Activated T-cell treated with anti-CD3 and anti-CD28 coated beads for 24 hours (primary cell): ENCODE results near the gene RAB18.
A peak's percentile ranks its signal among the peaks of the same experiment; 100 is the strongest.
"Not testable (repeated sequence)": the region's sequence is repeated elsewhere in the genome, so short reads cannot be mapped to it uniquely, and the experiment has no call there.

ENCODE experiments used
- DNase-seq: peaks from one replicate; pipeline ENCODE4 v3.0.0-alpha.2; 2020; ENCODE audit warnings: low read depth

The RAB18 gene

DNA sequence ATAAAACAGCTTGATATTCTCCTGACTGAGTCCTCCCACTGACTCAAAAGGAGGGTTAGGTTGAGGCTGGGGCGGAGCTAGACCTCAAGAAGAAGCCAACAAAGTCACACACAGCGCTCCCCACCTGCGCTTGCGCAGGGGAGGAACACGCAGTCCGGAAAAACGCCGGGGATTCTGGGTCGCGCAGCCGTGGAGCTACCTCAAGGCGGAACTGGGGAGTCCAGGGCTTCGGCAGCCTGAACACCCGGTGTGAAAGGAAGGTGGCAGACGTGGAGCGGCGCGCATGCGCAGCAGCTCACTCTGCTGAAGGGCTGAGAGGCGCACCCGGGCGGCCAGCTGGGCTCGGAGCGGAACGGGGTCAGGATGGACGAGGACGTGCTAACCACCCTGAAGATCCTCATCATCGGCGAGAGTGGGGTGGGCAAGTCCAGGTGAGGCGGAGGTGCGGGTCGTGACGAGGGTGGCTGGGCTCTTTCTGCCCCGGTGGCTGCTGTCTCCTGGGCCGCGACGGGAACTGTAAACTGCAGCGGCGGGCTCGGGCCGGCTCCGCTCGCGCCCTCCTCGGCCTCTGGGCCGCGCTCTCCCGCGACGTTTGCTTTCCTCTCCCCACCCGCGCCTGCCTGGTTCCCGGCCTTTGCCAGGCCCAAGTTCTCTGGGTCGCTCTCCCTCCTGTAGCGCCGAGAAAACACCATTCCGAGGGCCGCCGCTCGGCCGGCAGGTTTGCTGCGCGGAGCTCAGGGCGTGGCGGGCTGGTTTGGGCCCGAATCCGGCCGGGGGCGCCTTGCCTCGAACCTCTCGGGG, at the start of gene RAB18:
RAB18 (plus strand) TSS at position 298 of the 801 bp plus-strand sequence; CDS start at position 364, 66 bp downstream.
- peak; percentile 98 for DNase-seq

DNA sequence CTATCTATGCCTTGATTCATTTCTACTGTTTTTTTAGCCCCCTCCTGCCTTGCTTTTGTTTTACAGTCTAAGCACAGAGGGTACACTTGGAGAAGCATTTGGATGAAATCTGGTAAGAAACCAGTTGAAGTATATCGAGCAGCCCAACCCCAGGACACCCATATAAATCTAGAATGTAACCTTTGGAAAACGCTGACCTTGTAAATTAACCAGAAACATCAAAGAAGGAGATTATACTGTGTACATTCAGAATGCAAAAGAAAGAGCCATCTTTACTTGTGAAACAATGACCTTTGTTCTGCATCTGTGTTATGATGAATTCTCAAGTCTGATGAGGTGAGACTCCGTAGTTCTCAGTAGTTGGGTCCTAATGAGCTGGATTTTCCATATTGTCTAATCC, 49.3 kb upstream of the RAB18 start:
- no peak for DNase-seq

DNA sequence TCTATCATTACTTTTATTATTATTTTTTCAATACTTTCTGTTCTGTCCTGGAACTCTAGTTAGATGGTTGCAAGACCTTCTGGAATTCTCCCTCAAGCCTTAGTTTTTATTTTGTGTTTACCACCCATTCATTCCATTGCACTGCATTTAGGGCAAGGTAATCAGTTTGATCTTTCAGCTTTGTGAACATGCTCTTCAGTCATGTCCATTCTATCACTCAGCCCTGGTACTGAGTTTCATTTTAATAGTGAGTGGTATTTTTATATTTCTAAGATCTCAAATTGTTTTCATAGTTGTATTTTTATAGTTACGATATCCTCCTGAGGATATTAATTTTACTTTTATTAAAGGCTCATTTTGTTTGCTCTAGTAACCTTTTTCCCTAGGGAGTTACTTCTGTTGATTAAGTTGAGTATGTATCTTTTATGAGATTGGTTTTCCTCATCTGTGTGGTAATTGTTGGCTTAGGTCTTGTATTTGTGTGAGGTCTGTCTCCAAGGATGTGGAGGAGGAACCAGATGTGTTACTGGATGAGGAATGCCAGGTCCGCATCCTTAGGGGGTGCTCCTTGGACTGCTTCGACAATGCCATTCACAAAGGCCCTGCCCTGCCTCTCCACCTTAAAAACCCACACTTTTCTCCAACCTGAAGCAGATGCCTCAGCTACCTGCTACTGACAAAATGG, 46.7 kb upstream of the RAB18 start:
- DNase-seq: no peak

DNA sequence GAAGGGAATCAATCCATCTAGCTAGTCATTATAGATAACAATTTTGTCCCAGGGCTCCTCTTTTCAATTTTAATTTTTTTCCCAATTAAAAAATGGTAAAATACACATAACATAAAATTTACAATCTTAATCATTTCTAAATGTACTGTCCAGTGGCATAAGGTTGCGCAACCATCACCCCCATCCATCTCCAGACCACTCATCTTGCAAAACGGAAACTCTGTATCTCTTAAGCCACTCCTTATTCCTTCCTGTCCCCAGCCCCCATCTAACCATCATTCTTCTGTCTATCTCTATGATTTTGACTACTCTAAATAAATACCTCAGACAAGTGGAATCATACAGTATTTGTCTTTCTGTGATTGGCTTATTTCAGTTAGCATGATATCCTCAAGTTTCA, 46.1 kb upstream of the RAB18 start:
- no peak for DNase-seq

DNA sequence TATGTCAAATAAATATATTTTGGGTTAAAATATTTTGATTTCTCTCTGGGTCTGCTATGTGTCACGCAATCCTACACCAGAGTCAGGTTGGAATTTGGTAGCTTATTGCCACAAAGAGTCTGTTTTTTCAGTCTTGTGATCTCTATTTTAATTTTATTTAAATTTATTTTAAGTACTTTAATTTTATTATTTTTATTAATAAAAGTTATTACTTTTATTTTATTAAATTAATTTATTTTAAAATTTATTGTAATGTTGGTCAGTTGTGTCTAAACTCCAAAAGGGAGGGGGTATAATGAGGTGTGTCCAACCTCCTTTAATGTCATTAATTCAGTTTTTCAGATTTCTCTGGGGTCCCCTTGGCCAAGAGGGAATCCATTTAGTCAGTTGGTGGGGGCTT, 42.8 kb upstream of the RAB18 start:
- no peak for DNase-seq

DNA sequence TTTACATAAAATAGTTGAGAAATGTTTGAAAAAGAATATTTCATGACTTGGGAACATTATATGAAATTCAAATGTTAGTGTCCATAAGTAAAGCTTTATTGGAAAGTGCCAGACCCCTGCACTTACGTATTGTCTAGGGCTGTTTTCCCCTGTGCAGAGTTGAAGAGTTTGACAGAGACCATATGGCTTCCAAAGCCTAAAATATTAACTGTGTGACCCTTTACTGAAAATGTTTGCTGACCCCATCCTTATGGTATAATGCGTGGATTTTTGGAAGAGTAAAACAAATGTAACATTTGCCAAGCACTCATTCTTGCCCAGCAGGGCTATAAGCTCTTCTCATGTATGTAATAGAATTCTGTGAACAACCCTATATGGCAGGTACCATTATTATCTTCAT, 40.1 kb upstream of the RAB18 start:
- DNase-seq: no peak

DNA sequence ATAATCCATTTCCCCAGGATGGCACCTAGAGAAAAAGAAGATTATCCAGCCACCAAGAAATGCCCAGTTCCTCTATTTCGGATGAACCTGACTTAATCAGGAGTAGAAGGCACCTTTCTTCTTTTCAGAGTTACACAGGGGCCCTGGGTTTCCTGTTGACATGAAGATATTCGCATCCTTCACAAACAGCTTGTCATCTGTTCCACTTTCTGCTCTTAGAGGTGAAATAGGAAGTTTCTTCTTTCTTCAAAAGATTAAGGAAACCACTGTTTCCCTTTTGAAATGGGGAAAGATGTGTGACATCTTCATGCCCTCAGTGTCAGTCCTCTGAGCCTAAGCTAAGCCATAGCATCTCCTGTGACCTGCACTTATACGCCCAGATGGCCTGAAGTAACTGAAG, 39.1 kb upstream of the RAB18 start:
- no peak for DNase-seq

DNA sequence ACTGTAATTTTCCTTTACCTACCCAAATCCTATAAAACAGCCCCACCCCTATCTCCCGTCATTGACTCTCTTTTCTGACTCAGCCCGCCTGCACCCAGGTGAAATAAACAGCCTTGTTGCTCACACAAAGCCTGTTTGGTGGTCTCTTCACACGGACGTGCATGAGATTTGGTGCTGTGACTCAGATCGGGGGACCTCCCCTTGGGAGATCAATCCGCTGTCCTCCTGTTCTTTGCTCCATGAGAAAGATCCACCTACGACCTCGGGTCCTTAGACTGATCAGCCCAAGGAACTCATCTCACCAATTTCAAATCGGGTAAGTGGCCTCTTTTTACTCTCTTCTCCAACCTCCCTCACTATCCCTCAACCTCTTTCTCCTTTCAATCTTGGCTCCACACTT, 38.5 kb upstream of the RAB18 start:
- DNase-seq: not testable (repeated sequence)

DNA sequence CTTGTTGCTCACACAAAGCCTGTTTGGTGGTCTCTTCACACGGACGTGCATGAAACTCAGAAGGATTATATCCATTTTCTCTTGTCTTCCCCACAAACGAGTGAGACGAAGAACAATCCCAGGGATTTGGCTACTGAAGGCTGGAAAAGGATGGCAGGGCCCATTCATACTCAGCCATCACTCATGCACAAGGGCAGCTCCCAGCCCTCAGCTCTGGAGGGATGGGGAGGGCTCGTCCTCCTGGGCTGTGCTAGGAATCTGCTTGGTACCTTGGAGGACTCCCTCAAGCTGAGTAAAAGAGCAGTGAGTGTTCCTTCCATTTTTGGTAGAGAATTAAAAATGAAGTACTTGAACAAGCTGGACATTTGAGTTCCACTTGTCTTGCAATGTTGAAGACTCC, 33.2 kb upstream of the RAB18 start:
- DNase-seq: no peak

DNA sequence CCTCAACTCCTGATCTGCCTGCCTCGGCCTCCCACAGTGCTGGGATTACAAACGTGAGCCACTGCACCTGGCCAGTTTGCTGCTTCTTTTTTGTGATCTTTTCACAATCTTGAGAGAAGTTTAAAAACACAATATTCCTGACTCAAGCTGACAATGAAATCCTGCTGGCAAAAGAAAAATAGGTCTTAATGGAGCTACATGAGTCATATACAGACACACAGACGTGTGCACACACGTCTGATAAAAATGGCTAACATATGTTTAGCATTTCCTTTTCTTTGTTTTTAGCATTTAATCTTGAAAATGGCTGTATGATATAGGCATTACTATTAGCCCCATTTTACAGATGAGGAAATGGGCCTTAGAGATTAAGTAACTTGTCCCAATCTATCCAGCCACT, 29.4 kb upstream of the RAB18 start:
- DNase-seq: no peak

DNA sequence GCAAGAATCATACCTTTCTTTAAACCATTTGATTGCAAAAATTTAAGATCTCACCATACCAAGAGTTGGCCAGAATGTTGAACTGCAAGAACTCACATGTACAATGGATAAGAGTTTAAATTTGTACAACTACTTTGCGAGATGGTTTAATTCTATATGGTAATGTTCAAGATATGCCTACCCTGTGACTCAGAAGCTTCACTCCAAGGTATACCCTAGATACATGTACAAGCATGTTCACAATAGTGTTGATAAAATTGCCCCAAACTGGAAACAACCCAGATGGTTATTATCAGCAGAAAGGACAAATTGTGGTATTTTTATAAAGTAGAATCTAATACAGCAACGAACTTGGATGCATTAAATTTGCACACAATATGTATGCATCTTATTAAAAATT, 25.1 kb upstream of the RAB18 start:
- DNase-seq: no peak

DNA sequence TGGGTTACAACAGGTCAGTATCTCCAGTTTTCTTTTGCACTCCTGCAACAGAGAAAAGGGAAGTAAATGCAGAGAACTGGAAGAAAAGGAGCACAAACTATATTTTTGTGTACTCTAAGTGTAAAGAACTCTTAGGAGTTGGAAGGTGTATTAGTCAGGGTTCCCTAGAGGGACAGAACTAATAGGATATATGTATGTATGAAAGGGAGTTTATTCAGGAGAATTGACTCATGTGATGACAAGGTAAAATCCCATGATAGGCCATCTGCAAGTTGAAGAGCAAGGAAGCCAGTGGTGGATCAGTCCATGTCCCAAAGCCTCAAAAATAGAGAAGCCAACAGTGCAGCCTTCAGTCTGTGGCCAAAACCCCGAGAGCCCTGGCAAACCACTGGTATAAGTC, 22.6 kb upstream of the RAB18 start:
- DNase-seq: no peak

DNA sequence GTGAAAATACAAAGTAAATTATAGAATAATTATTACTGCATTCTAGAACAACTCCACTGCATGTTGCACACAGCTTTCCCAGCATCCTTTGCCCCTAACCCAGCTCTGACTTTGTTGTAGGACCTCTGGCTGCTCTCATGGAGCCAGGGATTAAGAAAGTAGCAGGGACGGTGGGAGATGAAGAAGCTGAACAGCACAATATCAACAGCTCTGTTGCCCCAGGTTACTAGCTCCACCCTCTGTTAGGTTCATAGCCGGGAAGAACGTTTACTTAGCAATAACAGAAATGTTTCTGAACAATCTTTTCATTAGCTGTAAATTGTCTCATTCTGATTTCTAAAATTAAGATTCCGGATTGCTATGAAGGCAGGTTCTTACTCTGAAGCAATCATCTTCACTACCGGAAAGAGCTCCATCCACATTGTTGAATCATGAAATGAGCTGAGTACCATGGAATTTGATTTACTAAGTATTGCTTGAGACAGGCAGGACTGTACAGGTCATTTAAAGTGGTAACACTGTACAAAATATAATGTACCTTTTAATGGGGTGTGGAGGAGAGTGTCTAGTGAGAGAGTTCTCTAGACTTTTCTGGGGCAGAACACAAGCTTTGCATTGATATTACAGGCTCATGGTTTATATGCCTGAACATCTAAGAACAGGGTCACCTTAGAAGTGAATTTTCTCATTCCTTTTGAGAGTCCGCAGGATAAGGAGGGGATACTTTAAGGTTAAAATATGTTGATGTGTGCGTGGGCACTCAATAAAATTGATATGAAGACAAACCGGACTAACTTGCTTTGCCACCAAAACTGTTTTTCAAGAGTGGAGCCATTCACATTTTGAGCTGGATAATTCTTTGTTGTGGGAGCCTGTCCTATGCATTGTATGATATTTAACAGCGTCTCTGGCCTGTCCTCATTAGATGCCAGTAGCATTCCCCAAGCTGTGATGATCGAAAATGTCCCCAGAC, 20.8 kb upstream of the RAB18 start:
- DNase-seq: no peak

DNA sequence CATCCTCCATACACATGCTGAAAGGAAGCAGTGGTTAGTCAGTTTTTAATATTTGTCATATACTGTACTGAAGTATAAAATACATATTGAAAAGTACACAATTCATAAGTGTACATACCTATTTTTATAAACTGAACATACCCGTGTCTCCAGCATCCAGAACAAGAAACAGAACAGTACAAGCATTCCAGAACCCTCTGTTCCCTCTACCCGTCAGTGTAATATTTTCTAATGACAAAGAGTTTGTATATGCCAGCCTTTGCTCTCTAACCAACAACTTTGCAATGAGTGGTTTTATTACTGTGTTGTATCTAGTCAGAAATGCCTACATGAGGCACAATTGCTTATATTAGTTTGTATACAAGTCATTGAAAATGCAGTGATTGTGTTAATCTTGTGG, 18.7 kb upstream of the RAB18 start:
- DNase-seq: no peak

DNA sequence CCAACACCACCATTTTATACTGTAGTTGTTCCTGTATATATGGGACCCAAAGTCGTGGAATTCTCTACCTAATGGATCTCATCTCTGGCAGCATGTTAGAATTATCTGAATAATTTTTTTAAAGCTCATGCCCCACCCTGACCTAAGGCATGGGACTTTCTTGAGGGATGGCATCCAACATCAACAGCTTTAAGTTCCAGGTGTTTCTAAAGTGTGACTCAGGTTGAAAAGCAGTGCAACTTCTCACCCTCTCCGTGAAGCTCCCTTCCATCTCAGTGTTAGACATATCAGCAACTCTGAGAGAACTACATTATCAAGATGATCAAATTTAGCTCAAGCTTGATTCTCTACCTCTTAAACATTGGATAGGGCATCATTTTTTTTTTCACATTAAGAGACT, 18.1 kb upstream of the RAB18 start:
- no peak for DNase-seq

DNA sequence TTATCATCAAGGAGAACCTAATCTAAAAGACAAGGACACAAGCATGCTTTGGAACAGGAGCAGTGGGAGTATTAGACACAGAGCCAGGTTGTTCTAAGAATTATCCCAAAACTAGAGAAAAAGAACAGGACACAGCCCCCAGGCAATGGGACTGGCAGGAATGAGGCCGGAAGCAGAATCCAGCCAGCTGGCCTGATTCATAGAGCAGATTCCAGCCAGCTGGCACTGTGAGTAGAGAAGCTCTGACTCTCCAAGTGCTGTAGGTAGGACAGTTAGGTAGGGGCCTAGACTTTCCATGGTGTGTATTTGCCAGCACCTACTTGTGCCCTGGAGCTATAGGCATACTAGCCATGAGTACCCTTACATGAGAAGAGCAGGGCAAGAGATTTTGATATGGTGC, 13.3 kb upstream of the RAB18 start:
- DNase-seq: no peak

DNA sequence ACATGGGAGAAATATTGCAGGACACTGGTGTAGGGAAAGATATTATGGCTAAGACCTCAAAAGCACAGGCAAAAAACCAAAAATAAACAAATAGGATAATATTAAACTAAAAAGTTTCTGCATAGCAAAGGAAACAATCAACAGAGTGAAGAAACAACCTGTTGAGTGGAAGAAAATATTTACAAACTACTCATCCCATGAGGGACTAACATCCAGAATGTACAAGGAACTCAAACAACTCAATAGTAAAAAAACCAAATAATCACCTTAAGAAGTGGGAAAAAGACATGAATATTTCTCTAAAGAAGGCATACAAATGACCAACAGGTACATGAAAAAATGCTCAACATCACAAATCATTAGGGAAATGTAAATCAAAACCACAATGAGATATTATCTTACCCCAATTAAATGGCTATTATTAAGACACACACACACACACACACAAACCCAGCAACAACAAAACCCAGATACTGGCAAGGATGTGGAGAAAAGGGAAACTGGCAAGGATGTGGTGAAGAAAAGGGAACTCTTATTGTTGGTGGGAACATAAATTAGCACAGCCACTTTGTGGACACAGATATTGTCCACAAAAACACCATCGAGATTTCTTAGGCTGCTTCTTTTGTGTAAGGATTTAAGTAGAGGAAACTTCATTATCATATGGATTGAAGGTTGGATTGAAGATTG, 9.8 kb upstream of the RAB18 start:
- no peak for DNase-seq

DNA sequence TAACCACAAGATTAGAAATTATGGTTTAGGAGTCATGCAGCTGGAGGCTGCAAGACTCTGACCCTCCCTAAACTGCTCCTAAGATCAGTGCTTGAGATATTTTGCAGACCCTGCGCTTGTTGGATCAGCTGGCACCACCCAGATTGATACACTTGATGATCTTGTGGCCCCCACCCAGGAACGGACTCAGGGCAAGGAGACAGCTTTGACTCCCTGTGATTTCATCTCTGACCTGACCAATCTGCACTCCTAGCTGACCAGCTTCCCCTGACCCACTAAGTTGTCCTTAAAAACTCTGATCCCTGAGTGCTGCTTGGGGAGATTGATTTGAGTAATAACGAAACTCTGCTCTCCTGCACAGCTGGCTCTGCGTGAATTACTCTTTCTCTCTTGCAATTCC, 8.0 kb upstream of the RAB18 start:
- DNase-seq: no peak

DNA sequence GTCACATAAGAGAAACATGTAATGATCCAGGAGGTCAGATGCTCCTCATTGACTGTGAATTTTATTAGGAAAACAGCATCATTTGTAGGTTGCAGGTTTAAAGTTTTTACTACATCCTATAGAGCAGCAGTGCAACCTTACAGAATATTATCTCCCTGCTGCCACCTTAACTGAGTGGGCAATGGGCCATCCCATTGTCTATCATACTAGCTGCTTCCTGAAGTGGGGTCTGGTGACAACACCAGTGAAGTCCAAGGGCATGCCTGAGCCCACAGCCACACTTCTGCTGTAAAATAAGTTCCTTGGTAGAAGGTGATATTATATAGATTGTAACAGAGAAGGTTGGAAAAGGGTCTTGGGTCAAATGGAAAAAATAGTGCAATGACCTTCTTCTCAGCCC, 4.0 kb upstream of the RAB18 start:
- no peak for DNase-seq

DNA sequence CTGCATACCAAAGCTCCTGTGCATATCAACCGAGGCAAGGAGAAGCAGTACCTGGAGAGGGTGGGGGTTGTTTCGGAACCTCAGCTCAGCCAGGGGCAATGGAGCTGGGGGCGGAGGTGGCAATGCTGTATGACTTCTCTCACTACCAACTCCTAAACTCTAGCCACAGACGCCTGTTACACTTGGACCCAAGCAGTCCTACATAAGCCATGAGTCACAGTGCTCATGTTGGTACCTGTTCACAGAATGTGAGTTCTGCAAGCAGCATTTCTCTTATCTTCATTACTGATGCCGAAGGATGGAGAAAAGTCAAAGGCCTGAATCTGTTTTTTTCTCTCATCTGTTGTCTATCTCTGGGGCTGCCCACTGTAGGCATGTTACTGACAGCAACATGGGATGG, 3.2 kb upstream of the RAB18 start:
- DNase-seq: no peak

DNA sequence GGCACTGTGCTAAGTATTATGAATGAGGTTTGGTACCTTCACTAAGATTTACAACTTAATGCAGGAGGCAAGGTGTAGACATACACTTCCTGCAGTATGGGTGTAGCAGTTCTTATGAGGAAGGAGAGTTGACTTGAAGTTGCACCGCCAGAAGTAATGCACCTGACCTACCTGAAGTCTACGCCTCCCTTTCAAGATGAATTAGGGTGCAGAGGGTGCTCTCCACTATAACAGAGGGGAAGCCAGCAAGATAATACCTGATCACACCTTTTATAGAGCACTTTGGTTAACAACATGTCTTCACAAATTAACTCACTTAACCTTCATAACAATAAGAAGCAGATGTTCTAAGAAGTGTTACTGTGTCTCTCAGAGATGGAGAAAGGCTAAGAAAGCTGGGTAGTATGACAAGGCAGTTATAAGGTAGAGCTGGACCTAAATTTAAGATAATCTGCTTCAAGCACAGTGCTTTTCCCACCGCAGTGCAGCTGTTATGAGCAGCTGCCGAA, 552 bp upstream of the RAB18 start:
- no peak for DNase-seq
